ENCODE data around the gene ROCK2.
"Not testable (repeated sequence)": the region's sequence is repeated elsewhere in the genome, so short reads cannot be mapped to it uniquely, and the experiment has no call there.

Gene ROCK2

GRCh38 chr2:11333427-11334183 is 10.8 kb downstream of the ROCK2 start:
- TF ChIP-seq CTCF (conservative IDR thresholded peaks at IDR 0.05; ENCODE audit: low read depth, low read length) = no peak
- DNase-seq (ENCODE audit: low read depth) = no peak
- no peak overlapping the region for H3K4me3 ChIP-seq (ENCODE audit: low read length)

GRCh38 chr2:11332596-11332995 is 11.8 kb downstream of the ROCK2 start:
- no peak overlapping the region for H3K4me3 ChIP-seq (ENCODE audit: low read length)
- no peak for DNase-seq (ENCODE audit: low read depth)
- no peak for TF ChIP-seq CTCF (conservative IDR thresholded peaks at IDR 0.05; ENCODE audit: low read depth, low read length)

GRCh38 chr2:11330457-11331142 is 13.8 kb downstream of the ROCK2 start:
- TF ChIP-seq CTCF (conservative IDR thresholded peaks at IDR 0.05; ENCODE audit: low read depth, low read length) = no peak
- no peak for DNase-seq (ENCODE audit: low read depth)
- no peak overlapping the region for H3K4me3 ChIP-seq (ENCODE audit: low read length)

GRCh38 chr2:11329776-11330175 is 14.7 kb downstream of the ROCK2 start:
- no peak for TF ChIP-seq CTCF (conservative IDR thresholded peaks at IDR 0.05; ENCODE audit: low read depth, low read length)
- H3K4me3 ChIP-seq (ENCODE audit: low read length) = no peak overlapping the region
- DNase-seq (ENCODE audit: low read depth) = no peak

GRCh38 chr2:11328522-11328921 is 15.9 kb downstream of the ROCK2 start:
- H3K4me3 ChIP-seq (ENCODE audit: low read length); DNase-seq (ENCODE audit: low read depth): not testable (repeated sequence)

- DNase-seq (ENCODE audit: low read depth) = no peak
- H3K4me3 ChIP-seq (ENCODE audit: low read length) = no peak overlapping the region
- no peak for TF ChIP-seq CTCF (conservative IDR thresholded peaks at IDR 0.05; ENCODE audit: low read depth, low read length)
Observed at GRCh38 chr2:11327871-11328270, 16.6 kb downstream of the ROCK2 start.

GRCh38 chr2:11326677-11327211 is 17.7 kb downstream of the ROCK2 start:
- no peak for TF ChIP-seq CTCF (conservative IDR thresholded peaks at IDR 0.05; ENCODE audit: low read depth, low read length)
- H3K4me3 ChIP-seq (ENCODE audit: low read length) = no peak overlapping the region

More at GRCh38 chr2:11326677-11327211, 17.7 kb downstream of the ROCK2 start:
- no peak for DNase-seq (ENCODE audit: low read depth)
